ENCODE data around the gene RFXAP.

RFXAP gene

GRCh38 chr13:36870050-36870692, 51.1 kb downstream of the RFXAP start:
- no peak for DNase-seq

GRCh38 chr13:36872621-36873020, 53.6 kb downstream of the RFXAP start:
- no peak for DNase-seq

DNA sequence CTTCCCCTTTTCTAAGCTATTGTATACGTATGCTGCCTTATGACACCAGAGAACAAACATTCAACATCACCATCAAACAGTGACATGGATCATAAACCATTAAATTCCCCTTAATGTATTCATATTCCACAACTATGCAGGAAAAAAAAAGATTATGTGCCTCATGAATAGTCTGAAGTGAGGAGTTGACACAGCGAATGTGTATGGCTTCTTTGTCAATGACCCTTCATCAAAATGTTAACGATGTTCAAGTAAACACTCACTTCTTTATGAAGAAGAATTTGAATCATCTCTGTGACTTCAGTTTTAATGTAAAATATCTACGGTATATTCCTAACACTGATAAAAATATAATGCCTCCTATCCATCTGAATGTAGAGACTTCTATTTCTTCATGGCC, 56.4 kb downstream of the RFXAP start:
- DNase-seq, result no peak

DNA sequence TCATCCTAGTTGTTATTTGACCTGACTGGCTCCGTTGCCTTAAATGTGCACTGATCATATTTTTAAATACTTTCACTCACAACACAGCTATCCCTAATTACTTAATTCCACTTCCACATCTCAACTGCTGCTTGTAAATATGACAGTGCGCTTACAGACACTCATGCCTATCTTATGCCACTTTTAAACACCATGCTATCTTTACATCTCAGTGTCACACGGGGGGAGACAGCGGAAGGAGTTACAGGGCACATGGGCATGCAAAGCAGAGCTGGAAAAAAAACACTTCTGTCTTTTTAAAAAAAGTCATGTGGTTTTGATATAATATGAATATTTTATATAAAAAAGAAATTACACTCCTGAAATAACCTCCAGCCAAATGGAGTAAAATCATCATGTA, 56.9 kb downstream of the RFXAP start:
- no peak for DNase-seq

All from activated naive CD4-positive, alpha-beta T cell (primary cell).